SH-SY5Y (cell line): ENCODE measurements around the gene POLQ.

Experiments used
- GATA2 ChIP-seq: IDR thresholded peaks from 2 replicates; pipeline ENCODE4 v1.6.1; 2011; ENCODE audit warnings: mild to moderate bottlenecking, low read depth, low read length
- GATA3 ChIP-seq: IDR thresholded peaks from 2 replicates; pipeline ENCODE4 v1.6.1; 2011; ENCODE audit warnings: low read depth, mild to moderate bottlenecking, low read length, moderate library complexity

Gene POLQ

DNA sequence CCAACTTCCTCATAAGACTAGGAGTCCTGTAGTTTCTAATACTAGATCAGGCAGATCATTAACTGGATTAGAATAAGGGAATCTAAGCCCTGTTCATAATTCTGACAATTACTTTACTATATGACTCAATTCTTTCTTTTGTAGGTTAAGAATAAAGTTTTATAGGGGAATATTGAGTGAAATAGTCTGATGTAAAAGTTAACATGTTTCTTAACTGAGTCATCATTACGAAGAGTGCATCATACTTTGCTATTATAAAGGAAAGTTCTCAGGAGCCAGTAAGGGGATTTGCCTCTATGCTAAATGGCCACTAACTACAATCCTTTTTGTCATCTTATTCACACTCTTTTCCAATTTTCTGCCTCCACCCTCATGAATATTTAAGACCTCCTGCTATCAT, 63.1 kb downstream of the POLQ start:
- TF ChIP-seq GATA2 (no peak), GATA3 (no peak)

DNA sequence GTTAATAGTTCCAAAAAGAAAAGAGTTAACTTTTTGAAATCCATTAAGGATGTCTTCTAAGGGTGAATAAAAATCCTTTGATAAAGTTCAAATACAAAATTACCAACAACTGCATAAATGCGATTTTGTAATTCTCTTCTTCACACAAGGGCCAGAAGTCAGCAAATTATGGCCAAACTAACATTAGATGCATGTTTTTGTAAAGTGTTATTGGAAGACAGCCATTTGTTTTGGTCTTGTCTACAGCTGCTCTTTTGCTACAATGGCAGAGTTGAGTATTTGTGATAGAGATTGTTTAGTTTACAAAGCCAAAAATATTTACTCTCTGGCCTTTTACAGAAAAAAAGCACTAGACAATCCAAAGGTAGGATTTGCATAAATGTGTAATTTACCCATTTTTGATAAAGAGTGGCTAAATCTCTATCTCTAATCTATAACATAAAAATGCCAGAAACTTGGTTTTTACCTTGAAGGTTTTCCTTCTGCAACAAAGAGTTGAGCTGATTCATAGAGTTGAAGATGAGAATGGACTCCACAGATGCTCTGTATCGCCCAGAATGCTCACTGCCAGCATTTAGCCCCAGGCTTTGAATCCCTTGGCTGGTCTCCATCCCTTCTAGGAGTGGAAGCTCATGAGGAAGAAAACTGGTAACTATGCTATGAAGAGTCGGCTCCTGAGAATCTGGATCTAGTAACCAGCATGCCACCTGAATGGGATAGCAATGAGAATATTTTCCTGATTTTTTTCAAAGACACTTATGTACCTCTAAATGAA, 64.5 kb downstream of the POLQ start:
- TF ChIP-seq GATA3 (no peak), GATA2 (no peak)

DNA sequence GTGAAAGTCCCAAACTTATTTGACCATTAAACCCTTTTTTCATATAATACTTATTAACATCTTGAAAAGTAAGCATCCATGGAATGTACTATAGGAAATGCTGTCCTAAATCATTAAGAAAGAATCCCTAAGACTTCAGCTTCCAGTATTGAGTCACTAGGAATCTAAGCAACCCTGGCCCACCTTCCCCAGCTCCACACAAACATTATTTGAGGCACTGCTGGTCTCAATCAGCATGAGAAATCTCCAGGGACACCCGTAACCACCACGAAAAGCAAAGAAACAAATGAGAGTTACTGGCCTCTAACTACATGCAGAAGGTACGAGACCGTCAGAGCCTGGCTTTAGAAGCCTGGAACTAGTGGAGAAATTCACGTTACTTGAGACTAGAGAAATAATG, 68.2 kb downstream of the POLQ start:
- no peak for TF ChIP-seq GATA2
- no peak for TF ChIP-seq GATA3

DNA sequence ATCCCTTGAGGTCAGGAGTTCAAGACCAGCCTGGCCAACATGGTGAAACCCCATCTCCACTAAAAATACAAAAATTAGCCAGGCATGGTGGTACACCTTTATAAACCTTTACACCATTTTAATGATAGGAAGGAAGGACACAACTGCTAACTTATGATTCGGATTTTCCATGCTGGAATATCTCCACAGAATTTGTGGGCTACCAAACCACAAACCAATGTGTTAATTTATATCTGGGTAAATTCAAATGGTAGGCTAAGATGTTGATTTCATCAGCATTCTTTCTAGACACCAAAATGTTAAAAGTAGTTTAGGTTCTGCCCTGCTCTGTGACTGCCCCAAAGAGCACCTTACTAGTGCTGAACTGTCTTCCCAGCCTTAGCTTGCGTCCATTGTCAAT, 72.8 kb downstream of the POLQ start:
- TF ChIP-seq GATA2 (no peak), GATA3 (no peak)

DNA sequence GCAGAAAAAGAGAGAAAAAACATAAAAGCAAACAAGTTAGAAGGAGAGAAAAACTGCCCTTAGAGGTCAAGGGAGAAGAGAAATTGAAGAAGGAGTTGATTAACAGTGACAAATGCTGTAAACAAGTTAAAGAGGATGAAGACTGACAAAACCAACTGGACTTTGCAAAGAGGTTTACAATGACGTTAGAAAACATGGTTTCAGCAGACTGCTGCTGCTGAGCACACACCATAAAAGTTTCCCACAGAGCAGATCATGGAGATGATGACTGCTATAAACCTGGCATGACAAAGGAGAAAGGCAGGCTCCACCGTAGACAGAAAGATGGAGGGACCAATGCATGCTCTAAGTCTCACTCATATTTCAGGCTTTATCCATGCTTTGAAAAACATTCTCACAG, 78.7 kb downstream of the POLQ start:
- no peak for TF ChIP-seq GATA3
- TF ChIP-seq GATA2 = no peak

DNA sequence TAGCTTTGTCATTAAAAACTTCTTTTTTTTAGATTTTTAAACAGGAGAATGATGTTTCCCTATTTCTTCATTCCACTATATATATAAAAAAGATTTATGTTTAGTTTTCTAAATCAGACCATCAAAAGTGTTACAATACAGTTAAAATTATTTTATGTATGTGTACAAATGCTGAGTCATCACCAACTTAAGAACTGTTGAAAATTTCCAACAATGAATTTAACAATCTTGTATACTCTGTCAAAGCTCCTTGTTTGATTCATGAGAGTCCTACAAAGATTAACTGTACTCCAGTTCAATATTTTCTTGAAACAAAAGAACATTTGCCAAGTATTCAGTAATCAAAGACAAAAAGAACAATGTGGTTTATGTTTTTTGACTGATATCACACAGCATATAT, 82.0 kb downstream of the POLQ start:
- TF ChIP-seq GATA2 (no peak), GATA3 (no peak)

DNA sequence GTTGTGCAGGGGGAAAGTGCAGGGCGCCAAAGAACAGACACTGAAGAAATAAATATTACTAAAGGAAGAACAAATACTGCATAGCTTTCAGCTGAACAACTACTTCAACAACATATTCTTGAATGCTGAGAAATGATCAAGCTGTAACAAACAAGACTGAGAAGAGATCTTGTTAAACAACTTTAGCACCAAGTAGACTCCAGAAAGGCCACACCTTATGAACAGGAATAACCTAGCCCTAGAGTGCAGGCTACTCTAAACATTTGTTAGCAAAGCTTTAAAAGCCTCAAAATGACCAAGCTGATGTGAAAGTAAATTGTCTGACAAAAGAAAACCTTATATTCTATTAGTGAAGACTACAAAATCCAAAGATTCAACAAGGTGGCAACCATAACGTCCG, 83.2 kb downstream of the POLQ start:
- no peak for TF ChIP-seq GATA3
- TF ChIP-seq GATA2 = no peak

DNA sequence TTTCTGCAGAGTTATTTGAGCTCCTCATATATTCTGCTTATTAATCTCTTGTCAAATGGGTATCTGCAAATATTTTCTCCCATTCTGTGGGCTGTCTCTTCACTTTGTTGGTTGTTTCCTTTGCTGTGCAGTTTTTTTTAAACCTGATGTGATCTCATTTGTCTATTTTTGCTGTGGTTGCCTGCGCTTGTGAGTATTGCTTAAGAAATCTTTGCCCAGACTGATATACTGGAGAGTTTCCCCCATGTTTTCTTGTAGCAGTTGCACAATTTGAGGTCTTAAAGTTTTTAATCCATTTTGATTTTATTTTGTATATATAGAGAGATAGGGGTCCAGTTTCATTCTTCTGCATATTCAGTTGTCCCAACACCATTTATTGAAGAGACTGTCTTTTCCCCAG, 102.3 kb downstream of the POLQ start:
- TF ChIP-seq GATA3 (no peak), GATA2 (no peak)

DNA sequence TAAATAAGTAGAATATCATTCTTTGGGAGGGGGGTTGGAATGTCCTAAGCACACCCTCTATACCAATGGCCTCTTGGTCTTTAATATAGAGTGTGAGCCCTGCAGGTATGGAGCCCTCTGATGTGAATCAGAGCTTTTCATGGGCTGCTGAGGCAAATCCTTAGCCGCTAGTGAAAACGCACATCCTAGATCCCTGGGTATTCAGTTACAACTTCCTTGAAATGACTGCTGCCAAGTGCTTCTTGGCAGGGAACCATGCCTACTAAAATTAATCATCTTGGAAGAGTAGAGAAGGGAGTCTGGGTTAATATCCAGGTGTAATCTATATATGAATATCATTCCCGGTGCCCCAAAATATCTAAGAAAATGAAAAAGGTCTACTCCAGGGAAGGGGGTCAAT, 109.1 kb downstream of the POLQ start:
- no peak for TF ChIP-seq GATA2
- TF ChIP-seq GATA3 = no peak

DNA sequence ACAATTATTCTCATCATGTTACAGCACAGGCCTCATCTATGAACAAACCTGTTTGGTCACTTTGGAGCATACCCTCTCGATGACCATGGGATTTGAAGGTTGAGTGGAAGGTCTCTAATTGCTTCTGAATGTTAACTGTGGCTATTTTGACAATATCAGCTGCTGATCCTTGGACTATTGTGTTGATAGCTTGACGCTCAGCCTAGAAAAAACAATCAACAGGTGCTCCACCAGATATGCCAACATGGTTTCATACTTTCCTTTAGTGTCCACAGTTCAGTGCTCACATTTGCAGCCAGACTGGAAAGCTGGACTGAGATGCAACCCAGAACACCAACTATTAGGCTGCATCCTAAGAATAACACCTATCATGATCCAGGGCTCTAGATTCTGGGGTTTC, 109.7 kb downstream of the POLQ start:
- no peak for TF ChIP-seq GATA2
- TF ChIP-seq GATA3 = no peak

DNA sequence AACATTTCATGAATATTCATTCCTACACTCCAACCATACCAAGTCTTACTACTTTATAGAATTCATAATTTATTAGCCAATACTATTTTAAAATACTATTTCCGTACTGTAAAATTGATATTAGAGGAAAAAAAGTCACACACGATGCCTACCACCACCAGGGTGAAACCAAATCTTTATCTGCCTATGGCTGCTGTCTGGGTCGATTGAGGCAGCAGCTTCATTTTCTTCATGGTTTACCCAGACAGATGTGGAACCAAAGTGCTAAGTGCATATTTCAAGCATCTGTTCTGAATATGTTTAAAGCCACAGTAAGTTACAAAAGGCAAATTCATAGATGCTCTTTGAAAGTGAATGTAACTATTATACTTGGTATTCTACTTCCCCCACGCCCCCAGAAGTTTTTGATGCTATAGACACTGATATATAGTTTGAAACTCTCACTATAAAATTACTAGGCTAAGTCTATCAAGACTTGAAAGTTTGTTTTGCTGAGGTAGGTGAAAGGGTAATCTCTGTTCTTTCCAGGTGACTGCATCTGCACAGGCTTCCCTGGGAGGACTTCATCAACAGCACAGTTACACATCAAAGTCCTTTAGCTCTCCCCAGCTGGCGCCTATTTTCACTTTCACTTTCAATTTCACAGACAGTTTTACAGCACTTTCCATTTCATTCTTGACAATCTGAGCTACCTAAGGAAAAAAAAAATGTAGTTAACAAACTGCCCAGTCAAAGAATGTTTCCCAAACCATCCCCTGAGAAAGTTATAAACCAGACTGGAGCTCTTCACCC, 113.9 kb downstream of the POLQ start:
- no peak for TF ChIP-seq GATA3

DNA sequence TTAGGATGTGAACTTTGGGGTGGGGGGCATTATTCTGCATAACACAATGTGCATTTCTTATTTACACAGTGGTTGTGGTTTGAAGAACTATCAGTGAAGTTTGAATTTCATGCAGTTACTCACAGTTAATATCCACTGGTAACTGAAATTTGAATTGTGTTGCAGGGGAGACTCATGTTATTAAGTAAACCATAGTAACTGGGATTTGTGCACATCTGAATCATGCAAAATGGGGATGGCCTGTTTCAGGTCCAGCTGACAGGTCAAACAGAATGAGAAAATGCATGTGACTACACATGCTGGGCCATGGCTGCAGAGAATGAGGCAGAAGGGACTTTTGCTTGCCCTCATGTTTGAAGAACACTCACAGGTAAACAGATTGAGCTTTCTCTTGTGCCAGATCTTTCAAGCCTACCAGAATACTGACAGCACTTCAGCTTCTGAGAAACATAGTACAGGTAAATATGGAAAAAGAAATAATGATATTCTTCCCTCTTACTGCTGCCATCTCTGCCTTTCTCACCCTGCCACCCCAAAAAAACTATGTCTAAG, 115.0 kb downstream of the POLQ start:
- no peak for TF ChIP-seq GATA3
- no peak for TF ChIP-seq GATA2

DNA sequence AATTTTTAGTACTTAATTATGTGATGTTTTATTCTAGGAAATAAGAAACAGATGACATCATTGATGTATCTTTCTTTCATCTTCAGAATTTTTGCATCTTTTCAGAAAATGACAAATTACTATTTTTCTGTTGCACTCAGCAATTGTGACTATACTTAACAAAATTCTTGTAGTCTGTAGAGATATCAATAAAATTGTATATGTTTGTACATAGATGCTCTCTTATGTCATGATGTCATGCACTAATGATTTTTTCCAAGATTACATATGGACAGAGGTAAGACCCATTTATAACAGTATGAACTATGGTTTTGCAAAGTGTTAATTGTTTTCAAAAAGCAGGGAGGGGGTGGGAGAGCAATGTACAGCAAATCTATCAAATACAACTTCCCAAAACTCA, 121.2 kb downstream of the POLQ start:
- no peak for TF ChIP-seq GATA2
- TF ChIP-seq GATA3 = no peak

DNA sequence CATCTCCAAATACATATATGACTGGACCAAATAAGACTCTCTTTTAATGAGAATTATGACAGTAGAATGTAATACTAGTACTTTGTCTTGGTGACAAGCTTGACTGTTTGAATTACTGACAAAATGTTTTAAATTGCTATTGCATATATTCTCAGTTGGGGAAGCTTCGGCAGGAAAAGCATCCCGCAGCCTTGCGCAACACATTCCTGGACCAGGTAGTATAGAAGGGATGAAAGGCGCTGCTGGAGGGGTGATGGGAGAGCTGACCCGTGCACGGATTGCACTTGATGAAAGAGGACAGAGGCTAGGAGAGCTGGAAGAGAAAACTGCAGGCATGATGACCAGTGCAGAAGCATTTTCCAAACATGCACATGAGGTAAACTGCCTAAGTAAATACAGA, 127.6 kb downstream of the POLQ start:
- TF ChIP-seq GATA2 (no peak), GATA3 (no peak)

DNA sequence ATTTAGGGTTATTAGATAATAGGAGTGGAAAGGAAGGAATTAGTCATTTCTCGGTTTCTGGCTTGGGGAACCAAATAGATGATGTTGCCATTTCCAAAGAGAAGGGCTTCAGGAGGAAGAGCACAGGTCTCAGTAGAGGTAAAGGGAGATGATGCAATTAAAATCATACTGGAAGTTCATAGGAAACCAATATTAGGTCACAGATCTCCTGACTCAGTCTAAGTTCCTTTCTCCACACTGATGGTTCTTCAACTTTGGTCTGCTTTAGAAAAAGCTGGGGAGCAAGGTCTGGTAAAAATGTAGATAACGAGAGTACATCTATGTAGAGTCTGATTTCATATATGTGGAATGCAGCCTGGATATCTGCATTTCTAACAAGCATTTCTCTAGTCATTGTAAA, 130.9 kb downstream of the POLQ start:
- TF ChIP-seq GATA2 (no peak), GATA3 (no peak)
